Natural killer cell treated with Interleukin-12 subunit alpha and Interleukin-12 subunit beta and Interleukin-15 and Interleukin-18, amount 100 ng/mL, for 72 hours (primary cell): ENCODE results near the gene NEK11. TPM values are rescaled to one million over a fixed set of nuclear protein-coding genes. Genes with fewer than 3 reads are reported as not detected.
"Not testable (repeated sequence)": the region's sequence is repeated elsewhere in the genome, so short reads cannot be mapped to it uniquely, and the experiment has no call there.

Experiments
- ATAC-seq, 2 donors: fragments of 150-1000 bp; cut with Tn5 transposase in 1 of 2; sonication (Bioruptor Pico), chemical (Tn5 transposase) in 1 of 2; 2 replicates each; pipeline ENCODE4 v1.10.0; 2021
- DNase-seq: peaks from one replicate; pipeline ENCODE4 v3.0.0; 2022; ENCODE audit warnings: low spot score
- H3K27ac Mint-ChIP-seq, 2 donors: 1 replicate in 1 of 2; 2 replicates in 1 of 2; pipeline ENCODE4 v1.8.0; 2022; ENCODE audit warnings: mixed read lengths in 2 of 2, mild to moderate bottlenecking in 1 of 2, moderate library complexity in 1 of 2
- H3K27me3 Mint-ChIP-seq, 2 donors: 1 replicate in 1 of 2; 2 replicates in 1 of 2; pipeline ENCODE4 v1.8.0; 2022; ENCODE audit warnings: mixed read lengths in 2 of 2
- H3K36me3 Mint-ChIP-seq: one replicate; pipeline ENCODE4 v1.8.0; 2022; ENCODE audit warnings: mixed read lengths
- H3K4me1 Mint-ChIP-seq, 2 donors: 1 replicate in 1 of 2; 2 replicates in 1 of 2; pipeline ENCODE4 v1.8.0; 2022; ENCODE audit warnings: low read depth in 2 of 2, mixed read lengths in 2 of 2, mild to moderate bottlenecking in 1 of 2
- H3K4me3 Mint-ChIP-seq: one replicate; pipeline ENCODE4 v1.8.0; 2022; ENCODE audit warnings: mixed read lengths
- H3K9me3 Mint-ChIP-seq: 2 replicates; pipeline ENCODE4 v1.8.0; 2022; ENCODE audit warnings: mixed read lengths
- total RNA-seq, 2 donors: library from RNA; stranded (reverse); gene quantifications; one replicate each; pipeline ENCODE4 v1.2.3, GENCODE V29; 2022

The NEK11 gene
- total RNA-seq, 2 donors from 2014 or later, result 2.0 to 4.1 TPM

GRCh38 chr3:131356006-131356595, 329.4 kb downstream of the NEK11 start:
- H3K4me1 Mint-ChIP-seq, result peaks cover 2% of the 10 kb centered on the region in 2 donors
- peaks cover 0 to 5% of the 10 kb centered on the region in 2 donors for H3K27me3 Mint-ChIP-seq
- no peak for DNase-seq
- H3K4me3 Mint-ChIP-seq, result no peak overlapping the region
- peak in 1 of 2 donors; percentile 13 for ATAC-seq
- H3K9me3 Mint-ChIP-seq, result no peaks in the 10 kb centered on the region
- no peaks in the 10 kb centered on the region for H3K36me3 Mint-ChIP-seq
- no peak overlapping the region for H3K27ac Mint-ChIP-seq

GRCh38 chr3:131357275-131357674, 330.6 kb downstream of the NEK11 start:
- H3K9me3 Mint-ChIP-seq, result no peaks in the 10 kb centered on the region
- H3K36me3 Mint-ChIP-seq, result peaks cover under 1% of the 10 kb centered on the region
- no peak overlapping the region for H3K27ac Mint-ChIP-seq
- peaks cover 9 to 10% of the 10 kb centered on the region in 2 donors for H3K4me1 Mint-ChIP-seq
- no peak overlapping the region for H3K4me3 Mint-ChIP-seq
- no peak for DNase-seq
- no peak for ATAC-seq
- peaks cover 2 to 8% of the 10 kb centered on the region in 2 donors for H3K27me3 Mint-ChIP-seq

GRCh38 chr3:131360191-131360755, 333.6 kb downstream of the NEK11 start:
- Mint-ChIP-seq H3K4me1 (peaks cover 14% of the 10 kb centered on the region in 2 donors), H3K9me3 (no peaks in the 10 kb centered on the region), H3K4me3 (no peak overlapping the region), H3K27ac (no peak overlapping the region), H3K27me3 (peaks cover 13 to 24% of the 10 kb centered on the region in 2 donors), H3K36me3 (peaks cover 4% of the 10 kb centered on the region)
- ATAC-seq, result no peak
- no peak for DNase-seq

GRCh38 chr3:131361066-131361463, 334.4 kb downstream of the NEK11 start:
- not testable (repeated sequence) for H3K36me3 Mint-ChIP-seq, H3K9me3 Mint-ChIP-seq, DNase-seq
- ATAC-seq, result peak; percentile 7 to 58
- Mint-ChIP-seq H3K4me3 (peak overlapping the region; percentile 84), H3K27me3 (peaks cover 19 to 31% of the 10 kb centered on the region in 2 donors), H3K27ac (peak overlapping the region; percentile 11 to 12), H3K4me1 (peaks cover 14% of the 10 kb centered on the region in 2 donors)

- ATAC-seq (peak; percentile 89 to 93), DNase-seq (peak; percentile 73)
- Mint-ChIP-seq H3K27ac (peak overlapping the region; percentile 11 to 12), H3K4me3 (peak overlapping the region; percentile 84), H3K27me3 (peaks cover 19 to 26% of the 10 kb centered on the region in 2 donors), H3K4me1 (peaks cover 14% of the 10 kb centered on the region in 2 donors), H3K9me3 (no peaks in the 10 kb centered on the region), H3K36me3 (peaks cover 4% of the 10 kb centered on the region)
Observed at GRCh38 chr3:131361464-131362421, 335.1 kb downstream of the NEK11 start.

GRCh38 chr3:131363275-131363674, 336.6 kb downstream of the NEK11 start:
- no peak for ATAC-seq
- H3K4me3 Mint-ChIP-seq, result no peak overlapping the region
- H3K9me3 Mint-ChIP-seq, result no peaks in the 10 kb centered on the region
- no peak for DNase-seq
- H3K27ac Mint-ChIP-seq, result no peak overlapping the region
- peaks cover 4% of the 10 kb centered on the region for H3K36me3 Mint-ChIP-seq
- peaks cover 14% of the 10 kb centered on the region in 2 donors for H3K4me1 Mint-ChIP-seq
- H3K27me3 Mint-ChIP-seq, result peaks cover 19 to 26% of the 10 kb centered on the region in 2 donors

- Mint-ChIP-seq H3K4me3 (no peak overlapping the region), H3K27me3 (no peaks in the 10 kb centered on the region), H3K27ac (peak overlapping the region in 1 of 2 donors; percentile 20), H3K4me1 (peaks cover 0 to 4% of the 10 kb centered on the region in 2 donors), H3K9me3 (no peaks in the 10 kb centered on the region), H3K36me3 (no peaks in the 10 kb centered on the region)
- ATAC-seq (no peak), DNase-seq (no peak)
Observed at GRCh38 chr3:131370935-131371687, 344.4 kb downstream of the NEK11 start.

- no peaks in the 10 kb centered on the region for H3K36me3 Mint-ChIP-seq
- H3K27me3 Mint-ChIP-seq, result no peaks in the 10 kb centered on the region
- no peak for ATAC-seq
- H3K9me3 Mint-ChIP-seq, result no peaks in the 10 kb centered on the region
- peak overlapping the region in 1 of 2 donors; percentile 20 for H3K27ac Mint-ChIP-seq
- no peak for DNase-seq
- H3K4me1 Mint-ChIP-seq, result peaks cover 0 to 4% of the 10 kb centered on the region in 2 donors
- H3K4me3 Mint-ChIP-seq, result no peak overlapping the region
Observed at GRCh38 chr3:131371688-131372066, 345.0 kb downstream of the NEK11 start.

- ATAC-seq, result no peak
- no peaks in the 10 kb centered on the region for H3K9me3 Mint-ChIP-seq
- H3K4me1 Mint-ChIP-seq, result peaks cover 4 to 8% of the 10 kb centered on the region in 2 donors
- H3K36me3 Mint-ChIP-seq, result no peaks in the 10 kb centered on the region
- H3K27me3 Mint-ChIP-seq, result no peaks in the 10 kb centered on the region
- H3K4me3 Mint-ChIP-seq, result no peak overlapping the region
- no peak for DNase-seq
- no peak overlapping the region for H3K27ac Mint-ChIP-seq
Observed at GRCh38 chr3:131374741-131375140, 348.1 kb downstream of the NEK11 start.

- H3K9me3 Mint-ChIP-seq, ATAC-seq, H3K36me3 Mint-ChIP-seq, H3K27me3 Mint-ChIP-seq, DNase-seq: not testable (repeated sequence)
- Mint-ChIP-seq H3K4me3 (peak overlapping the region; percentile 94), H3K27ac (peak overlapping the region; percentile 90 to 98), H3K4me1 (peaks cover 31 to 32% of the 10 kb centered on the region in 2 donors)
Observed at GRCh38 chr3:131380821-131381444, 354.3 kb downstream of the NEK11 start.

- DNase-seq, result peak; percentile 100
- Mint-ChIP-seq H3K36me3 (peaks cover 6% of the 10 kb centered on the region), H3K27ac (peak within 1 kb of the TSS; percentile 90 to 98), H3K4me3 (peak within 1 kb of the TSS; percentile 94), H3K4me1 (peaks cover 37 to 40% of the 10 kb centered on the region in 2 donors), H3K27me3 (peaks cover 0 to under 1% of the 10 kb centered on the region in 2 donors), H3K9me3 (peaks cover 3% of the 10 kb centered on the region)
- ATAC-seq, result peak; percentile 99 to 100
Observed at GRCh38 chr3:131381445-131382291, 355.0 kb downstream of the NEK11 start, which contains the start of gene NUDT16. Gene NUDT16, plus strand, starts transcription at chr3:131381774. Its CDS starts 31 bp downstream, at chr3:131381805.
